Pancreas (tissue), 10 donors: ENCODE data around the gene SLC25A34. TPM values are rescaled to one million over a fixed set of nuclear protein-coding genes. Genes with fewer than 3 reads are reported as not detected.

Experiments
- ATAC-seq, 4 donors: fragments of 200-7000 bp; cut with Tn5 transposase; one replicate each; pipeline versions ENCODE4 v1.8.0 to v1.9.1; 2020; ENCODE audit warnings: mild to moderate bottlenecking in 4 of 4, moderate library complexity in 4 of 4
- DNase-seq, 6 donors: peaks; one replicate each; pipeline ENCODE4 v3.0.0-alpha.2; 2020
- FAIRE-seq: peaks from 2 replicates; lab custom pipeline; 2012; peaks lifted over from hg19 to GRCh38; lab: Jason Lieb, UNC
- H3K27ac ChIP-seq, 4 donors: fragments of 200-600 bp; sonication (generic); 1 replicate in 3 of 4; 2 replicates in 1 of 4; pipeline versions ENCODE4 v1.5.0 to v1.8.0; 2020
- H3K27me3 ChIP-seq, 4 donors: fragments of 200-600 bp; one replicate each; pipeline ENCODE4 v1.8.0; 2021
- H3K36me3 ChIP-seq, 3 donors: fragments of 200-600 bp; sonication (generic) in 1 of 3; one replicate each; pipeline versions ENCODE4 v1.5.0 to v1.8.0; 2020 to 2021
- H3K4me1 ChIP-seq, 3 donors: fragments of 200-600 bp; one replicate each; pipeline ENCODE4 v1.8.0; 2021
- H3K4me3 ChIP-seq, 4 donors: fragments of 200-600 bp; sonication (generic) in 2 of 4; one replicate each; pipeline versions ENCODE4 v1.5.0 to v1.8.0; 2020 to 2021
- H3K9me3 ChIP-seq, 4 donors: fragments of 200-600 bp; one replicate each; pipeline ENCODE4 v1.8.0; 2021
- CTCF ChIP-seq, 4 donors: fragments of 200-600 bp; sonication (generic) in 3 of 4; IDR thresholded peaks; one replicate each; pipeline versions ENCODE4 v1.5.0 to v1.8.0; 2021; ENCODE audit warnings: antibody characterized with exemption in 4 of 4
- WGBS, 2 donors: extraction: QIAGEN DNeasy Blood & Tissue Kit; methylation state at CpG; one replicate each; pipeline ENCODE4 v1.1.7; 2013; 5-methylcytosine and 5-hydroxymethylcytosine counted together
- intact Hi-C, 3 donors: fragments of 100-400 bp; cut with DNase I; formaldehyde crosslinking; loops; one replicate each; pipeline versions ENCODE4 v1.11.1 to v1.14.2; 2022
- polyA plus RNA-seq, 2 donors: library from polyadenylated mRNA; stranded (reverse); fragments of 200-250 nt; gene quantifications; one replicate each; pipeline ENCODE4 v1.2.3, GENCODE V29; 2013
- total RNA-seq, 6 donors: library from RNA; stranded (reverse); fragmentation: NEBNext Ultra II Directional in 4 of 6; extraction: Animal tissue kit (Norgen Biotek cat#: 25700) in 4 of 6; gene quantifications; one replicate each; pipeline versions ENCODE4 v1.2.1 to v1.2.4, GENCODE V29; 2021 to 2023
- donor health status: healthy with polysubstance abuse.
- donor health status: DM: no; HTN: no; CAD: no; lungs with moderate emphysema.
- donor health status: DM: no; HTN: no; CAD: no.
- donor health status: control.
- donor health status: control.
- donor health status: Bipolar disorder and iron deficiency.
- donor health status: DM: yes; HTN: yes; CAD: no.
- donor health status: DM: no; HTN: no; CAD: no.
- donor health status: DM: no; HTN: no; CAD: no.
- donor health status: DM: yes; HTN: yes; CAD: no.

SLC25A34 gene
- total and polyA plus RNA-seq, 8 donors, result 0.57 to 6.9 (median 1.9) TPM

DNA sequence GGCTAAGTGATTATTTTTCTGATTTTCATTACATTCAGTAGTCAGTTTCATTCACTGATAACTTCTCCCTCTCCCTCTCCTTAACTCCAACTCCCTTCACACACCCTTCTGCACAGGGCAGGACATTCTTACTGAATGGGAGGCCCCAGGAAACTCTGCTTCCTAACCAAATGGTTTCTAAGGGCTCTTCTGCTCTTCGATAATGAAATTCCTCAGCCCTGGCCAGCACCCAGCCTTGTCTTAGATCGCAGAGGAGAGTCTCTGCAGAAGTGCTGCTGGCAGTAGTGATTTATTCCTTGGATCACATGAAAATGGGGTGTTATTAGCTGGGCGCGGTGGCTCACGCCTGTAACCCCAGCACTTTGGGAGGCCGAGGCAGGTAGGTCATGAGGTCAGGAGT is 35.5 kb upstream of the SLC25A34 start:
- H3K27ac ChIP-seq, result no peak overlapping the region
- peaks cover 0 to 22% (median 14%) of the 10 kb centered on the region in 3 donors for H3K4me1 ChIP-seq
- H3K9me3 ChIP-seq, result no peaks in the 10 kb centered on the region
- intact Hi-C loops, result no loop called here
- no peaks in the 10 kb centered on the region for H3K36me3 ChIP-seq
- H3K27me3 ChIP-seq, result no peaks in the 10 kb centered on the region
- no peak for FAIRE-seq
- ATAC-seq, result no peak
- TF ChIP-seq CTCF (IDR thresholded peaks at IDR 0.05), result no peak
- H3K4me3 ChIP-seq, result no peak overlapping the region
- WGBS, 2 donors, result 88% methylated on average over 6 of the region's 6 CpGs
- no peak for DNase-seq

DNA sequence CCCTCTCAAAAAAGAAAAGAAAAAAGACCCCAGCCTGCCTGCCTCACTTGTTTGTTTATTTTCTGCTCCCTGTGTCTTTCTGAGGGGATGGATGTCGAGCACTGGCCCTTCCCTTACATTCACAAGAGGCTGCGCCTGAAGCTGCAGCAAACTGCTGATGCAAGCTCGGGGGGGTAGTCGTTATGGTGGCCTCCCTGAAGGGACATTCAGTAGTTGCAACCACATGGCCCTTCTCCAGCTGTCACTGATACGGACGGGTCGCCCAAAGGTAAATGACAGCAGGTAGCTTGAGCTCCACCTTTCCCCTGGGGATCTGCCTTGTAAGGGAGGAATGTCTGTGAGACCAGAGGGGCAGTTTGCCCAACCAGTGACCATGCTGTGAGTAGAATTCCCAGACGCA is 34.3 kb upstream of the SLC25A34 start:
- Histone ChIP-seq H3K4me1 (peaks cover 0 to 22% (median 14%) of the 10 kb centered on the region in 3 donors), H3K27ac (no peak overlapping the region), H3K4me3 (no peak overlapping the region), H3K9me3 (no peaks in the 10 kb centered on the region), H3K27me3 (no peaks in the 10 kb centered on the region), H3K36me3 (no peaks in the 10 kb centered on the region)
- FAIRE-seq (no peak), ATAC-seq (no peak), DNase-seq (no peak)
- no peak for TF ChIP-seq CTCF (IDR thresholded peaks at IDR 0.05)
- 85 to 86% methylated on average over 8 of the region's 8 CpGs for WGBS, 2 donors
- intact Hi-C loops, result no loop called here

GRCh38 chr1:15702722-15703550 is 33.1 kb upstream of the SLC25A34 start:
- intact Hi-C loops, result no loop called here
- Histone ChIP-seq H3K27me3 (no peaks in the 10 kb centered on the region), H3K4me3 (peak overlapping the region in 2 of 4 donors; percentile 11 to 17), H3K27ac (peak overlapping the region; percentile 52 to 81 (median 70)), H3K4me1 (peaks cover 0 to 19% (median 14%) of the 10 kb centered on the region in 3 donors), H3K36me3 (no peaks in the 10 kb centered on the region), H3K9me3 (no peaks in the 10 kb centered on the region)
- TF ChIP-seq CTCF (IDR thresholded peaks at IDR 0.05), result no peak
- WGBS, 2 donors, result 36 to 40% methylated on average over 18 to 19 of the region's 19 CpGs
- ATAC-seq (peak; percentile 80 to 88 (median 84)), DNase-seq (peak in 3 of 6 donors; percentile 31 to 69 (median 37)), FAIRE-seq (no peak)

DNA sequence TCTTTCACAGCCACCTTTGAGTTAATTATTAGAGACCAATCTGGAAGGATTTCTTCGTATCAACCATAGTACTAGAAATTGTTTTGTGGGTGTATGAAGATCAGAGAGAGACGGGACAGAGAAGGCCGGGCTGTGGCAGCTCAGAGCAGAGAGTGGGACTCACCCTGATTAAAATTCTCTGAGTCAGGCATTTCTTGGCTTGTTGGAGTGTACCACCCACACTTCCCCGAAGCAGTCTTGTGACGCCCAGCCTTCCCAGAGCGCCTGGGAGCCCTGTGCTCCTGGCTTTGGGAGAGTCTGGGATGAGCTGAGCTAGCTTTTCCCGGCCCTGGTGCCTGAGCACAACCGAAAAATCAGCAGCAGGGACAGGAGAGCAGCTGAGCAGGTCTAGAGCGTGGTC is 32.5 kb upstream of the SLC25A34 start:
- WGBS, 2 donors, result 21 to 26% methylated on average over 9 of the region's 9 CpGs
- FAIRE-seq (peak; percentile 65), ATAC-seq (peak; percentile 66 to 92 (median 86)), DNase-seq (peak in 4 of 6 donors; percentile 45 to 69 (median 55))
- peak overlapping the region; percentile 52 to 81 (median 70) for H3K27ac ChIP-seq
- TF ChIP-seq CTCF (IDR thresholded peaks at IDR 0.05), result no peak
- H3K9me3 ChIP-seq, result no peaks in the 10 kb centered on the region
- H3K27me3 ChIP-seq, result no peaks in the 10 kb centered on the region
- H3K4me1 ChIP-seq, result peaks cover 0 to 19% (median 14%) of the 10 kb centered on the region in 3 donors
- H3K36me3 ChIP-seq, result no peaks in the 10 kb centered on the region
- H3K4me3 ChIP-seq, result peak overlapping the region in 2 of 4 donors; percentile 11 to 17
- intact Hi-C loops, result no loop called here
